Suppressor macrophage (primary cell): ENCODE data around the gene FBXO8.
"Not testable (repeated sequence)": the region's sequence is repeated elsewhere in the genome, so short reads cannot be mapped to it uniquely, and the experiment has no call there.

Experiments used
- DNase-seq, 4 experiments: peaks; one replicate each; pipeline ENCODE4 v3.0.0-alpha.2; 2020 to 2022

The FBXO8 gene

GRCh38 chr4:174282836-174283506, 496 bp downstream of the FBXO8 start:
- DNase-seq = peak; percentile 90 to 96 (median 93)

- peak in 2 of 4 experiments; percentile 24 to 48 for DNase-seq
Observed at GRCh38 chr4:174281901-174282300, 1.6 kb downstream of the FBXO8 start.

GRCh38 chr4:174281182-174281737, 2.2 kb downstream of the FBXO8 start:
- no peak for DNase-seq

GRCh38 chr4:174279433-174280155, 3.9 kb downstream of the FBXO8 start:
- peak; percentile 5 to 42 (median 26) for DNase-seq

GRCh38 chr4:174278467-174278866, 5.0 kb downstream of the FBXO8 start:
- DNase-seq = no peak

GRCh38 chr4:174277433-174277832, 6.0 kb downstream of the FBXO8 start:
- DNase-seq = no peak

- DNase-seq = no peak
Observed at GRCh38 chr4:174275101-174275500, 8.4 kb downstream of the FBXO8 start.

GRCh38 chr4:174274436-174274835, 9.0 kb downstream of the FBXO8 start:
- no peak for DNase-seq

- DNase-seq = no peak
Observed at GRCh38 chr4:174273930-174274329, 9.5 kb downstream of the FBXO8 start.

- no peak for DNase-seq
Observed at GRCh38 chr4:174266416-174266815, 17.1 kb downstream of the FBXO8 start.

GRCh38 chr4:174265916-174266315, 17.6 kb downstream of the FBXO8 start:
- DNase-seq = no peak

GRCh38 chr4:174263445-174263736, 20.1 kb downstream of the FBXO8 start:
- DNase-seq = no peak

GRCh38 chr4:174262624-174263444, 20.6 kb downstream of the FBXO8 start:
- DNase-seq = no peak

- DNase-seq = not testable (repeated sequence)
Observed at GRCh38 chr4:174261432-174261831, 22.0 kb downstream of the FBXO8 start.

- peak in 2 of 4 experiments; percentile 6 to 7 for DNase-seq
Observed at GRCh38 chr4:174260099-174260498, 23.4 kb downstream of the FBXO8 start.

GRCh38 chr4:174259580-174259979, 23.9 kb downstream of the FBXO8 start:
- no peak for DNase-seq

- DNase-seq = no peak
Observed at GRCh38 chr4:174256277-174256713, 27.2 kb downstream of the FBXO8 start.

GRCh38 chr4:174255786-174256185, 27.7 kb downstream of the FBXO8 start:
- no peak for DNase-seq

- DNase-seq = no peak
Observed at GRCh38 chr4:174255374-174255773, 28.1 kb downstream of the FBXO8 start.

- no peak for DNase-seq
Observed at GRCh38 chr4:174254613-174255012, 28.9 kb downstream of the FBXO8 start.

- no peak for DNase-seq
Observed at GRCh38 chr4:174252412-174252811, 31.1 kb downstream of the FBXO8 start.

- DNase-seq = no peak
Observed at GRCh38 chr4:174248407-174248806, 35.1 kb downstream of the FBXO8 start.

- DNase-seq = no peak
Observed at GRCh38 chr4:174245714-174246113, 37.8 kb downstream of the FBXO8 start.
